Stimulated activated naive B cell treated with anti-CD40 and anti-IgM and Interleukin-4, amounts not matched to agents 10 μg/mL and 1 μg/mL and 100 μg/mL, for 72 hours (primary cell): ENCODE results near the gene HDHD5.

ENCODE experiments used
- ATAC-seq, 2 donors: fragments of 150-1000 bp; cut with Tn5 transposase; replicated peaks; 2 replicates each; pipeline ENCODE4 v1.10.0; 2021; ENCODE audit warnings: moderate library complexity in 1 of 2
- DNase-seq: peaks from one replicate; pipeline ENCODE4 v3.0.0; 2021
- H3K27ac Mint-ChIP-seq: one replicate; pipeline ENCODE4 v1.8.0; 2022; ENCODE audit warnings: mild to moderate bottlenecking, mixed read lengths
- H3K27me3 Mint-ChIP-seq, 2 donors: one replicate each; pipeline ENCODE4 v1.8.0; 2022; ENCODE audit warnings: mixed read lengths in 2 of 2
- H3K36me3 Mint-ChIP-seq, 2 donors: one replicate each; pipeline ENCODE4 v1.8.0; 2022; ENCODE audit warnings: mixed read lengths in 2 of 2, mild to moderate bottlenecking in 1 of 2
- H3K4me1 Mint-ChIP-seq, 2 donors: one replicate each; pipeline ENCODE4 v1.8.0; 2022; ENCODE audit warnings: mixed read lengths in 2 of 2, mild to moderate bottlenecking in 1 of 2
- H3K4me3 Mint-ChIP-seq, 2 donors: one replicate each; pipeline ENCODE4 v1.8.0; 2022; ENCODE audit warnings: mild to moderate bottlenecking in 2 of 2, mixed read lengths in 2 of 2, moderate library complexity in 1 of 2
- H3K9me3 Mint-ChIP-seq, 2 donors: one replicate each; pipeline ENCODE4 v1.8.0; 2022; ENCODE audit warnings: mixed read lengths in 2 of 2, mild to moderate bottlenecking in 1 of 2

The HDHD5 gene

DNA sequence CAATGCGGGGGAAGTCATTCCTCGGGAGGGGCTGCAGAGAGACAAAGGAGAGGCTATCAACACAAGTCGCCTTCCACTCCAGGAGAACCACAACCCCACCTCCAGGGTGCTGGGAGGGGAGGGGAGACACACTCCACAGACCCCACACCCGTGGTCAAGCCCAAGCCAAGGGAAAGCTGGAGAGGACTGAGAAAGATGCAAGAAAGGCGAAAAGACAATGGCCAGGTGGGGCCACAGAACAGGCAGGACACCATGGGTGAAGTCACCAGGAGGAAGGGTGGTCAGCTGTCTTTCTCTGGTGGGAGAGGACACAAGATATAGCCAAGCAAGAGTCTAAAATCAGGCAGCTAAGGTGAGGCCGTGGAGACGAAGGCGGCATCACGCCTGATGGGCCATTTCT is 16.0 kb downstream of the HDHD5 start:
- Mint-ChIP-seq H3K4me3 (no peak overlapping the region), H3K27me3 (no peaks in the 10 kb centered on the region), H3K27ac (no peak overlapping the region), H3K36me3 (peaks cover 18 to 56% of the 10 kb centered on the region in 2 donors), H3K9me3 (no peaks in the 10 kb centered on the region), H3K4me1 (peaks cover 0 to 4% of the 10 kb centered on the region in 2 donors)
- ATAC-seq (no peak), DNase-seq (no peak)

DNA sequence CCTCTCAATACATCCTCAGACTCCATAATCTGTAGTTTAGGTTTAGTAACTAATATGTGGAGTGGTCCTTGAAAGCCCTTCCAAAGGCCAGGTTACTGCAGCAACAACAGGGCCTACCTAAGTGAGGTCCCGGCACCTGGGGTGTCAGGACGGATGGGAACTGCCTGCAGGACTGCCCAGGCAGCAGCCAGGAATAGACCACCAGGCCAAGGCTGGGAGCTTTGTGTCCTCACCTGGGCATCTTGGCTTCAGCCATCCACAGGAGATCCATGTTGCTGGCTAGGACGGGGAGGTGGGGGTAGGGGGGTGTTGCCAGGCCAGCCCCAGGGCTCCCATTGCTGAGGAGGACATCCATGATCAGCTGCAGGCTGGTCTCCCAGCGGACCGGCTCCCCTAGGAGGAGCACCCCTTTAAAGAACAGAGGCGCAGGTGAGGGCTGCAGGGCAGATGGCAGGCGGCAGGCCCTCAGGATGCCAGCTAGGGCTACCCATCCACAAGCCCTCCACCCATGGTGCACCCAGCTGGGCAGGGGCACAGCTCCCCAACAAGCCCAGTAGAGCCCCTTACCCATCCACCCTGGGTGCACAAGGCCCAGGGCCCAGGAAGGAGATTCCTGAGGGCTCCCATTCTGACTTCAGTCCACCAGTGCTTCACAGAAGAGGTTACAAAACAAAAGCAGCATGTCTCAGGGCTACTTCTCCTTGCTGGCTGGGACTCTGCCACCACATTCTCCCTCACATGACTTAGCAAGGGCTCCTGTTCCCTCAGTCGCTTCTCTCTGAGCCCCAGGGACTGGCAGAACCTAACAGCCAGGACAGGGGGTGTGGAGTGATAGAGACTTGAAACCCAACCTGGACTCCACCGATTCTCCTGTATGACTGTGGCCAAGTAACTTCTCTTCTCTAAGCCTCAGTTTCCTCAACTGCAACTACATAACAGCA is 18.0 kb downstream of the HDHD5 start:
- H3K36me3 Mint-ChIP-seq: peaks cover 13 to 54% of the 10 kb centered on the region in 2 donors
- H3K9me3 Mint-ChIP-seq: no peaks in the 10 kb centered on the region
- H3K27me3 Mint-ChIP-seq: no peaks in the 10 kb centered on the region
- H3K4me3 Mint-ChIP-seq: no peak overlapping the region
- DNase-seq (no peak), ATAC-seq (no peak)
- H3K27ac Mint-ChIP-seq: no peak overlapping the region
- H3K4me1 Mint-ChIP-seq: peaks cover 0 to 1% of the 10 kb centered on the region in 2 donors

GRCh38 chr22:17140022-17140421 is 19.1 kb downstream of the HDHD5 start:
- peaks cover 21 to 53% of the 10 kb centered on the region in 2 donors for H3K36me3 Mint-ChIP-seq
- H3K27ac Mint-ChIP-seq: no peak overlapping the region
- no peak overlapping the region for H3K4me3 Mint-ChIP-seq
- H3K27me3 Mint-ChIP-seq: no peaks in the 10 kb centered on the region
- ATAC-seq (no peak), DNase-seq (no peak)
- no peaks in the 10 kb centered on the region for H3K9me3 Mint-ChIP-seq
- H3K4me1 Mint-ChIP-seq: peaks cover 0 to 1% of the 10 kb centered on the region in 2 donors

DNA sequence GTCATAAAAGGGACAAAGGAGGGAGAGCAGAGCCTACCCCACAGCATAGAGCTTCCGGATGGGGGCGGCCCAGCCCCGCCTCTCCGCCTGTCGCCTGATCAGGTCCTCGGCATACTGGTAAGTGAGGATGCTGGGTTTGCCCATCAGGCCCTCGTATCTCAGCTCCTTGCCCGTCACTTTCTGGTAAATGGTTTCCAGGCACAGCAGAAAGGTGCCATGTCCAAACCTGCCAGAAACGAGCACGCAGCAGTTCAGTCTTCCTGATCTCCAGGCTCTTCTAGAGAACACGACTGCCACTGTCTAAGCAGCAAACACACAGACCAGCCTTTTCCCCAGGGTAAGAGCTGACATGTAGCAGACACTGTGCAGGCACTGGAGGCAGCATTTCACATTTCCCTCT is 20.6 kb downstream of the HDHD5 start:
- Mint-ChIP-seq H3K9me3 (no peaks in the 10 kb centered on the region), H3K27me3 (no peaks in the 10 kb centered on the region), H3K4me3 (no peak overlapping the region), H3K27ac (no peak overlapping the region), H3K36me3 (peaks cover 25 to 52% of the 10 kb centered on the region in 2 donors), H3K4me1 (no peaks in the 10 kb centered on the region)
- no peak for DNase-seq
- no peak for ATAC-seq

- H3K4me1 Mint-ChIP-seq: no peaks in the 10 kb centered on the region
- no peak overlapping the region for H3K4me3 Mint-ChIP-seq
- H3K36me3 Mint-ChIP-seq: peaks cover 23 to 52% of the 10 kb centered on the region in 2 donors
- ATAC-seq: no peak
- H3K9me3 Mint-ChIP-seq: no peaks in the 10 kb centered on the region
- H3K27me3 Mint-ChIP-seq: no peaks in the 10 kb centered on the region
- DNase-seq: no peak
- H3K27ac Mint-ChIP-seq: no peak overlapping the region
Measured at GRCh38 chr22:17137861-17138425, 21.1 kb downstream of the HDHD5 start.

DNA sequence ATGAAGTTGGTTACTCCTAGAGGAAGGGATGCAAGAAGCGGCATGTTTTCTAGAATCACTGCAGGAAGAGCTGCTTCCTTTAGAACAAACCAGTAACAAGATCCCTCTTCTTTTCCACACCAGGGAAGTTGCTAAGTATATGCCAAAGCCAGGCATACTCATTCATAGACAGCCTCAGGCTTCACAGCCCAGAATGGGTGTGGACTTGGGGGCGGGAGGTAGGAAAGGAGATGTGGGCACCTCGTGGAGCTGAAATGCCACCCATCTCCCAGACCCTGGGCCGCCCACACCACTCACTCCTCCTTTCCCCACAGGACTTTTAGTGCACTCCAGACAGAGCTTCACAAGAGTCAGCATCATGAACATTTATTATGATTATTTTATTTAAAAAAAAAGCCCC is 21.9 kb downstream of the HDHD5 start:
- H3K36me3 Mint-ChIP-seq: peaks cover 20 to 49% of the 10 kb centered on the region in 2 donors
- H3K27me3 Mint-ChIP-seq: no peaks in the 10 kb centered on the region
- no peak overlapping the region for H3K27ac Mint-ChIP-seq

GRCh38 chr22:17135153-17135760 is 23.8 kb downstream of the HDHD5 start:
- DNase-seq (no peak), ATAC-seq (no peak)
- Mint-ChIP-seq H3K4me3 (no peak overlapping the region), H3K9me3 (no peaks in the 10 kb centered on the region), H3K27me3 (no peaks in the 10 kb centered on the region), H3K4me1 (peaks cover 2% of the 10 kb centered on the region in 2 donors), H3K36me3 (peaks cover 17 to 36% of the 10 kb centered on the region in 2 donors), H3K27ac (no peak overlapping the region)

More for the DNA sequence above, 21.9 kb downstream of the HDHD5 start:
- ATAC-seq (no peak), DNase-seq (no peak)
- Mint-ChIP-seq H3K4me3 (no peak overlapping the region), H3K9me3 (no peaks in the 10 kb centered on the region), H3K4me1 (no peaks in the 10 kb centered on the region)

- Mint-ChIP-seq H3K4me3 (no peak overlapping the region), H3K27ac (no peak overlapping the region)
- DNase-seq: no peak
Measured at GRCh38 chr22:17133137-17133536, 25.9 kb downstream of the HDHD5 start.

GRCh38 chr22:17132112-17132511 is 27.0 kb downstream of the HDHD5 start:
- no peaks in the 10 kb centered on the region for H3K27me3 Mint-ChIP-seq
- no peak overlapping the region for H3K27ac Mint-ChIP-seq
- H3K4me3 Mint-ChIP-seq: no peak overlapping the region
- peaks cover 12 to 24% of the 10 kb centered on the region in 2 donors for H3K36me3 Mint-ChIP-seq
- H3K4me1 Mint-ChIP-seq: peaks cover 4 to 5% of the 10 kb centered on the region in 2 donors
- ATAC-seq: no peak
- no peaks in the 10 kb centered on the region for H3K9me3 Mint-ChIP-seq
- no peak for DNase-seq

More at GRCh38 chr22:17133137-17133536, 25.9 kb downstream of the HDHD5 start:
- Mint-ChIP-seq H3K27me3 (no peaks in the 10 kb centered on the region), H3K4me1 (peaks cover 4 to 5% of the 10 kb centered on the region in 2 donors), H3K9me3 (no peaks in the 10 kb centered on the region), H3K36me3 (peaks cover 14 to 27% of the 10 kb centered on the region in 2 donors)
- ATAC-seq: no peak

- ATAC-seq: no peak
- H3K27ac Mint-ChIP-seq: no peak overlapping the region
- no peaks in the 10 kb centered on the region for H3K9me3 Mint-ChIP-seq
- H3K36me3 Mint-ChIP-seq: peaks cover 12 to 20% of the 10 kb centered on the region in 2 donors
- H3K4me3 Mint-ChIP-seq: no peak overlapping the region
- H3K27me3 Mint-ChIP-seq: no peaks in the 10 kb centered on the region
- DNase-seq: no peak
- peaks cover 4 to 5% of the 10 kb centered on the region in 2 donors for H3K4me1 Mint-ChIP-seq
Measured at GRCh38 chr22:17131686-17132085, 27.4 kb downstream of the HDHD5 start.

DNA sequence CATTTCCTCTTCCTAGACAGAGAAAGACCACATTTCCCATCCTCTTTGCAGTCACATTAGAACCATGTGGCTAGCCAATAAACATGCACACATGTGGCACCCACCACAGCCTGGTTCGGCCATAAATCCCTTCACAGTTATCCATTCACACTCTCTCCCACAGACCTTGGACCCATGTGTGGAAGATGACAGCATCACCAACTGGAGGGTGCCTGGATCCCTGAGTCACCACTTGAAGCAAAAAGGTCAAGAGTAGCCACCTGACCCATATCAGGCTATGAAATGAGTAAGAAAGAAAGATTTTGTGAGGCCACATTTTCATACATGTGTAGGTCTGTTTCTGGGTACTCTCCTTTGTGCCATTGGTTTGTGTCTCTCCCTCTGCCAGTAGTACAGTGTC is 28.9 kb downstream of the HDHD5 start:
- Mint-ChIP-seq H3K27me3 (no peaks in the 10 kb centered on the region), H3K4me1 (peaks cover 4 to 5% of the 10 kb centered on the region in 2 donors), H3K9me3 (no peaks in the 10 kb centered on the region), H3K36me3 (peaks cover 6 to 17% of the 10 kb centered on the region in 2 donors), H3K4me3 (no peak overlapping the region), H3K27ac (no peak overlapping the region)
- DNase-seq: no peak
- peak; percentile 31 to 69 for ATAC-seq

GRCh38 chr22:17121233-17122195 is 37.6 kb downstream of the HDHD5 start, which contains the start of gene TMEM121B:
TMEM121B (minus strand) TSS chr22:17121360; CDS start chr22:17121127, 233 bp downstream.
- peaks cover 30 to 37% of the 10 kb centered on the region in 2 donors for H3K4me1 Mint-ChIP-seq
- DNase-seq: no peak
- no peak within 1 kb of the TSS for H3K27ac Mint-ChIP-seq
- H3K27me3 Mint-ChIP-seq: peaks cover 39 to 57% of the 10 kb centered on the region in 2 donors
- no peaks in the 10 kb centered on the region for H3K9me3 Mint-ChIP-seq
- H3K36me3 Mint-ChIP-seq: peaks cover 3 to 5% of the 10 kb centered on the region in 2 donors
- H3K4me3 Mint-ChIP-seq: peak within 1 kb of the TSS; percentile 71 to 80
- ATAC-seq: peak; percentile 2 to 10

- ATAC-seq: peak; percentile 28 to 36
- Mint-ChIP-seq H3K36me3 (peaks cover 3 to 5% of the 10 kb centered on the region in 2 donors), H3K9me3 (no peaks in the 10 kb centered on the region), H3K27ac (no peak overlapping the region), H3K4me3 (peak overlapping the region in 1 of 2 donors; percentile 80), H3K27me3 (peaks cover 41 to 60% of the 10 kb centered on the region in 2 donors), H3K4me1 (peaks cover 36 to 45% of the 10 kb centered on the region in 2 donors)
- no peak for DNase-seq
Measured at GRCh38 chr22:17120711-17121232, 38.3 kb downstream of the HDHD5 start.
